NCI-H187 (cell line): ENCODE results near the gene MEGF6.

Experiments
- DNase-seq, 2 experiments: peaks; one replicate each; lab custom pipeline; 2025; lab: John Stamatoyannopoulos, UW

The MEGF6 gene

DNA sequence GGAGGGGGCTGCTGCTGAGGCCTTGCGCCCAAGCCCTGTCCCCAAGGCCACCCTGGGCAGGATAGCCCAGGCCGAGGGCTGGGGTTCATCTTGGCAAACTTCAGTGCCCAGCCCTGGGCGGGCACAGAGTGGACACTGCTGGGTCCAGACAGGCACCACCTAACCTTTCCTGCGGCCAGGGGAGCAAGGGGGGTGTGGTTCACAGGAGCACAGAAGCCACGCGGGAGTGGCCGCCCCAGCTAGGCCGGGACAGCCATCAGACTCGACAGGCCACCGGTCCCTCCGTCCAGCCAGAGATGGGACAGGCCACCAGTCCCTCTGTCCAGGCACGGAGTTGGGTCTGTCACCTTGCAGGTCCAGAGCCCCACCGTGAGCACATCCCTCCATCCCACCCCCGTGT lies 127.9 kb downstream of the MEGF6 start:
- DNase-seq: no peak

- DNase-seq: no peak
These were observed 128.9 kb downstream of the MEGF6 start for GRCh38 chr1:3482378-3482849.

GRCh38 chr1:3481836-3482375 lies 129.4 kb downstream of the MEGF6 start:
- DNase-seq: no peak

DNA sequence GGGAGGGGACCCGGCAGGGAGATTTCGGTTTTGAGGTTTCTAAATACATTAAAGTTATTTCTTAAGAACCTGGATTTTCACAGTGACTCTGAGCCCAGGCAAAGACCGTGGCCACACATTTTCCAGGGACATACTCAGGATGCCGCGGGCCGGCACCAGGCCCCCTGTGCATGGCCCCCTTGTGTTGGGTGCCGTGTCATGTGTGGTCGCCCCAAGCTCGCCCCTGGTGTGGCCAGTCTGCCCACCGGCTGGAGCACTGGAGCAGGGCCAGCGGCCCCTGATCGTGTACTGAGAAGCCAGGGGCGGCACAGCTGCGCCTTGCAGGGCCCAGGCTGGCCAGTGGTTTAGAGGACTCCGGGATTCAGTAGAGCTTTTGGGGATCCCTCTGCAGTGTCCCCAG lies 130.3 kb downstream of the MEGF6 start:
- no peak for DNase-seq

GRCh38 chr1:3480369-3480719 lies 131.0 kb downstream of the MEGF6 start:
- no peak for DNase-seq

GRCh38 chr1:3479511-3480368 lies 131.6 kb downstream of the MEGF6 start:
- DNase-seq: no peak

DNA sequence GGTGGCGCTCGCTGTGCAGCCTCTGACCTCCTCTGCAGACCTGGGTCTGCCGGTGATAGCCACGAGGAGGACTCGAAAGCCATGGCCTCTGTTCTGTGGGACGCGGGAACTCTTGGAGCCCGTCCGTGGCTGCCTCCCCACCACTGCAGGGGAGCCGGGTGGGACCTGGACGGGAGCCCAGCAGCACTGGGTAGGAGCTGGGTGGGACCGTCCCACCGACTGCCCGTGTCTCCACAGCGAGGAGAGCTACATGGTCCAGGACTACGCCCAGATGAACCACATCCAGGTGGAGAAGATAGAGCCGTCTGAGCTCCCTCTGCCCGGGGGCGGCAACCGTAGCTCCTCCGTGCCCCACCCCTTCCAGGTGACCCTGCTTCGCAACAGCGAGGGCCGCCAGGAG lies 133.1 kb downstream of the MEGF6 start:
- no peak for DNase-seq

DNA sequence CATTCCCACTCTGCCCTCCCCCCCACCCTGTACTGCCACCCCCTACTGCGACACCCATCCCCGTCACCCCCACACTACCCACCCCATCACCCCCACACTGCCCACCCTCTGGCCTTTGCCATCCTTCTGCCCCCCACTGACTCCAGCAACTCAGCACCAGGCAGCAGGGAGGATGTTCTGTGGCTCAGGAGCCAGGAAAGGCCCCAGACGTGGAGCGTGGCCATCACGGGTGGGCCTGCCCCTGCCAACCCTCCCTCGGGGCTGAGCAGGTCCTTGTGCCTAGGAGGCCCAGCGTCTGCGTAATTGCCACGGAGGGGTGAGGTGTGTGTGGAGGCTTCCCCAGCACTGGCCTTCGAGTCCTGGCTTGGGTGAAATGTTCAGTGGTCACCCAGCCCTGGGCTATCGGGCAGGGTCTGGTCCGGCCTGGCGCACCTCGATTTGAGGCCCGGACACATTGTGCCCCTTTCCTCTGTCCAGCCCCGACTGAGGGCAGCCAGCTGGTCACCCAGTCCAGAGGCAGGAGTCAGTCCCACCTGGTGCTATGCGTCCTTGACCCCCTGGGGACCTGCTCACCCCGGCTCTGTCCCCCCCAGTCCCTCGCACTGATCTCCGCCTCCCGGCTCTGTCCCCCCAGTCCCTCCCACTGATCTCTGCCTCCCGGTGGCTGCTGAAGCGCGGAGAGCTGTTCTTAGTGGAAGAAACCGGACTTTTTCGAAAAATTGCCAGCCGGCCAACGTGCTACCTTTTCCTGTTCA lies 133.9 kb downstream of the MEGF6 start:
- no peak for DNase-seq

DNA sequence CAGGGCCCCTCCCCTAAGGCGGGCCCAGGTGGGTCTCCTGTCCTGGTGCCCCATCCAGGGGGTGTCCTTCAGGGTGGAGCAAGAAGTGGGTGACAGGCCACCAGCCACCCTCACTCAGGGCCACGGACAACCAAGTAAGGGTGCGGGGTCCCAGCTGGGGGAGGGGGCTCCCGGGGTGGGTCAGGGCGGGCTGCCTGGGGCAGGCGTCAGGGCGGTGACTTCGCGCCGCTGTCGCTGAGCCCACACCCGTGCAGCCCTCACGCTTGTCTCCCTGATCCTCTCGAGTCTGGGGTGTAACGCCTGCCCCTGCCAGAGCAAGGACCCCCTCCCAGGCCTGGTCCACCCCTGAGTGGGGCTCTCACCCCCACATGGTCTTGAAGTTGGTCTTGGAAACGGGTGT lies 134.6 kb downstream of the MEGF6 start:
- DNase-seq: no peak

DNA sequence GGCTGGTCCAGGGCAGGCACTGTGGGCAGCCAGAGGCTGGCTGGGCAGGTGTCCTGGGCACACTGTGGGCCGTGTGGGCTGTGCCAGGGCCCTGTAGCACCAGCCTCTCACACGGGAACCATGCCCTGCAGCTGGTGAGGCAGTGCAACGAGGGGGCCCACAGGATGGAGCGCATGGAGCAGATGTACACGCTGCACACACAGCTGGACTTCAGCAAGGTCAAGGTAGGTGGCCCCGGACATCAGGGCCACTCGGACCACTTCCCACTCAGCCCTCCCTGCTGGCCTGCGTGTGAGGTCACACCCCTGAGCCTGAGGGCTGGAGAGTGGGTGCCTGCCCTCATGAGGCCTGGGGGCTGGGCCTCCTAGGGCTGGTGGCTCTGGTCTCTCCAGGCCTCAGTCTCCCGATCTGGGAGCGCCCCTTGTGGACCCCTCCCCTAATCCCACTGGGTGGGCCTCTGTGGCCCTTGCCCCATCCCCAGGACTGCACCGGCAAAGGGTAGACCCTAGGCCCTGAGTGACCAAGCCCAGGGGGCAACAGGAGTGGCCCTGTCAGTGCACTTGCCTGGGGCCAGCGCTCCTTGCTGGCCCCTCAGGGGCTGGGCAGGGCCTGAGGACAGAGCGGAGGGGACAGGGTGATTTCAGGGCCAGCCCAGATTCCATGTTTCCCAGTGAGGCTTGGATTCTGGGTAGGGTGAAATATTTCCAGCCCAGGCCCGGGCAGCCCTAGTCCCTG lies 135.3 kb downstream of the MEGF6 start:
- DNase-seq: no peak

- no peak for DNase-seq
These were observed 136.9 kb downstream of the MEGF6 start for GRCh38 chr1:3474421-3474820.

- DNase-seq: no peak
These were observed 137.3 kb downstream of the MEGF6 start for GRCh38 chr1:3474016-3474415.

- DNase-seq: no peak
These were observed 137.9 kb downstream of the MEGF6 start for GRCh38 chr1:3473381-3473844.

- no peak for DNase-seq
These were observed 138.4 kb downstream of the MEGF6 start for GRCh38 chr1:3472906-3473305.

- DNase-seq: no peak
These were observed 139.0 kb downstream of the MEGF6 start for GRCh38 chr1:3472088-3472850.

- no peak for DNase-seq
These were observed 139.8 kb downstream of the MEGF6 start for GRCh38 chr1:3471356-3472087.

- no peak for DNase-seq
These were observed 140.5 kb downstream of the MEGF6 start for GRCh38 chr1:3470650-3471355.

DNA sequence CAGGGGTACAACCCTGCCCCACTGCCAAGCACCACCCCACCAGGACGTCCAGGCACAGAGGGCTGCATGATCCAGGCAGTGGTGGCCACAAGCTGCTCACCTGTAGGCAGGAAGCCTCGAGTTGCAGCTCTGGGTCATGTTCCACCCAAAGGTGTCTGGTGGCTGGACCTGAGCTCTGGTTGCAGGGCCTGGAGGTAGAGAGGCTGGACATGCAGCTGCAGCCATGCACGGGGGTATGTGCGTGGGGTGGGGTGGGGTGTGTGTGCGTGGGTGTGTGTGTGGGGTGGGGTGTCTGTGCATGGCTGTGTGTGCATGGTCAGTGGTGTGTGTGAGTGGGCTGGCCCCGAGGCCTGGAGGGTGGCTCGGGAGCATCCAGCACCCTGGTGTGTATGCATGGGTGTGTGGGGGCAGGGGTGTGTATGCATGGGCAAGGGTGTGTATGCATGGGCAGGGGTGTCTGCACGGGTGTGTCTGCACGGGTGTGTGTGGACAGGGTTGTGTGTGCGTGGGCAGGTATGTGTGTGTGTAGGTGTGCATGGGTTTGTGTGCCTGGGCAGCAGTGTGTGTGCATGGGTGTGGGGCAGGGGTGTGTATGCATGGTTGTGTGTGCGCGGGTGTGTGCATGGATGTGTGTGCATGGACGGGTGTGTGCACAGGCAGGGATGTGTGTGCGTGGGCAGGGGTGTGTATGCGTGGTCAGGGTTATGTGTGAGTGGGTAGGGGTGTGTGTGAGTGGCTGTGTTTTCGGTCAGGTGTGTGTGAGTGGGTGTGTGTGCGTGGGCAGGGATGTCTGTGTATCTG lies 141.3 kb downstream of the MEGF6 start:
- no peak for DNase-seq
